VCaP (cell line): ENCODE results near the gene TMED1.

ENCODE experiments used
- H3K27ac ChIP-seq: fragments of 450-650 bp; 2 replicates; pipeline ENCODE4 v1.5.1; 2017
- CTCF ChIP-seq: fragments of 450-650 bp; conservative IDR thresholded peaks from 2 replicates; pipeline ENCODE4 v1.5.1; 2017; ENCODE audit warnings: mild to moderate bottlenecking, moderate library complexity

TMED1 gene

GRCh38 chr19:10826846-10827245 is 9.2 kb downstream of the TMED1 start:
- H3K27ac ChIP-seq = no peak overlapping the region
- TF ChIP-seq CTCF = no peak

GRCh38 chr19:10826231-10826630 is 9.8 kb downstream of the TMED1 start:
- no peak for TF ChIP-seq CTCF
- H3K27ac ChIP-seq = no peak overlapping the region

- no peak overlapping the region for H3K27ac ChIP-seq
- no peak for TF ChIP-seq CTCF
Measured at GRCh38 chr19:10823690-10824089, 12.3 kb downstream of the TMED1 start.

- H3K27ac ChIP-seq = no peak overlapping the region
- 0 out of 2 replicates have a peak, but pooled peaks have one; percentile 11 for TF ChIP-seq CTCF
Measured at GRCh38 chr19:10820173-10820572, 15.8 kb downstream of the TMED1 start.

- TF ChIP-seq CTCF = no peak
- H3K27ac ChIP-seq = no peak overlapping the region
Measured at GRCh38 chr19:10819124-10820060, 16.6 kb downstream of the TMED1 start.

GRCh38 chr19:10818301-10819123 is 17.5 kb downstream of the TMED1 start:
- no peak for TF ChIP-seq CTCF
- H3K27ac ChIP-seq = no peak overlapping the region
